HCT116 (cell line): ENCODE measurements around the gene DMXL2. TPM values are rescaled to one million over a fixed set of nuclear protein-coding genes. Genes with fewer than 3 reads are reported as not detected.

Source experiments
- ATAC-seq: fragments of 200-7000 bp; cut with Tn5 transposase; 2 replicates; pipeline ENCODE4 v1.9.1; 2020; ENCODE audit warnings: mild to moderate bottlenecking, moderate library complexity
- BruUV-seq: library from RNA; stranded (reverse); fragments of 400-500 nt; replicated peaks from 2 replicates; lab custom pipeline; 2021; lab: Mats Ljungman, UMichigan
- CTCF ChIA-PET: fragments of 300-600 bp; sonication (Branson Sonifier 250); formaldehyde crosslinking; loops from one replicate; lab custom pipeline; 2021; ENCODE audit warnings: antibody characterized with exemption; lab: Charles Lee
- POLR2A ChIA-PET: fragments of 300-600, 350-600 bp; sonication (Branson Sonifier 250); formaldehyde crosslinking; loops from one replicate; lab custom pipeline; 2021; ENCODE audit warnings: antibody characterized with exemption; lab: Charles Lee
- RAD21 ChIA-PET, 2 experiments: fragments of 300-600 bp; sonication (Branson Sonifier 250); formaldehyde crosslinking; loops; one replicate each; lab custom pipeline; 2023; ENCODE audit warnings: low total read pairs in 2 of 2; ENCODE audit not compliant: uncharacterized antibody in 2 of 2, unreplicated experiment in 2 of 2, low non-redundant PET in 1 of 2; lab: Charles Lee
- DNase-seq: peaks from one replicate; pipeline ENCODE4 v3.0.0-alpha.2; 2010; ENCODE audit warnings: low read depth, low spot score
- H2AFZ ChIP-seq: fragments of 200-600 bp; shearing (Covaris generic), sonication (generic); 2 replicates; pipeline ENCODE4 v1.6.1; 2017; ENCODE audit warnings: low read depth, mixed run types, mixed read lengths, antibody characterized with exemption, low read length; ENCODE audit not compliant: poor library complexity, severe bottlenecking
- H3K27ac ChIP-seq: 2 replicates; pipeline ENCODE4 v1.5.1; 2012; ENCODE audit warnings: low read depth, low read length
- H3K27me3 ChIP-seq: fragments of 200-600 bp; sonication (generic); 2 replicates; pipeline ENCODE4 v1.6.1; 2016; ENCODE audit warnings: mixed run types, low read length, mixed read lengths; ENCODE audit not compliant: insufficient read depth
- H3K36me3 ChIP-seq, 2 experiments: fragments of 200-500 bp in 1 of 2; fragments of 200-600 bp in 1 of 2; sonication (Bioruptor generic) in 1 of 2; sonication (generic) in 1 of 2; 2 replicates each; pipeline versions ENCODE4 v1.5.1 to v1.6.1; 2014 to 2016; ENCODE audit warnings: low read length in 2 of 2, inconsistent platforms in 1 of 2, mixed read lengths in 1 of 2, mixed run types in 1 of 2; ENCODE audit not compliant: insufficient read depth in 2 of 2, control insufficient read depth in 1 of 2
- H3K4me1 ChIP-seq, 2 experiments: fragments of 200-600 bp in 1 of 2; sonication (generic) in 1 of 2; 2 replicates each; pipeline versions ENCODE4 v1.5.1 to v1.6.1; 2012 to 2017; ENCODE audit warnings: low read length in 2 of 2, inconsistent platforms in 1 of 2, mild to moderate bottlenecking in 1 of 2, mixed read lengths in 1 of 2, mixed run types in 1 of 2, moderate library complexity in 1 of 2; ENCODE audit not compliant: insufficient read depth in 2 of 2, control insufficient read depth in 1 of 2
- H3K4me2 ChIP-seq: fragments of 200-600 bp; sonication (generic); 2 replicates; pipeline ENCODE4 v1.6.1; 2017; ENCODE audit warnings: mixed run types, low read length, mixed read lengths
- H3K4me3 ChIP-seq, 2 experiments: fragments of 200-600 bp in 1 of 2; sonication (generic) in 1 of 2; replicated peaks in 1 of 2; 2 replicates each; pipeline ENCODE4 v1.5.1; 2011 to 2016; ENCODE audit warnings: low read length in 2 of 2, control low read depth in 1 of 2, low read depth in 1 of 2, mild to moderate bottlenecking in 1 of 2, mixed read lengths in 1 of 2, mixed run types in 1 of 2
- H3K79me2 ChIP-seq: fragments of 200-600 bp; sonication (generic); 2 replicates; pipeline ENCODE4 v1.6.1; 2017; ENCODE audit warnings: mild to moderate bottlenecking, mixed run types, low read length, moderate library complexity, mixed read lengths; ENCODE audit not compliant: insufficient read depth
- H3K9ac ChIP-seq: fragments of 200-600 bp; sonication (generic); 2 replicates; pipeline ENCODE4 v1.6.1; 2016; ENCODE audit warnings: low read length, mixed read lengths
- H3K9me2 ChIP-seq: fragments of 200-600 bp; sonication (generic), shearing (Covaris generic); 2 replicates; pipeline ENCODE4 v1.6.1; 2017; ENCODE audit warnings: mixed run types, mild to moderate bottlenecking, moderate library complexity; ENCODE audit not compliant: insufficient read depth
- H3K9me3 ChIP-seq, 2 experiments: fragments of 200-500 bp in 1 of 2; fragments of 200-600 bp in 1 of 2; sonication (Bioruptor generic) in 1 of 2; sonication (generic) in 1 of 2; 2 replicates each; pipeline ENCODE4 v1.6.1; 2014 to 2017; ENCODE audit warnings: low read length in 2 of 2, mixed read lengths in 2 of 2, inconsistent platforms in 1 of 2, low read depth in 1 of 2, mild to moderate bottlenecking in 1 of 2, mixed run types in 1 of 2, moderate library complexity in 1 of 2; ENCODE audit not compliant: control insufficient read depth in 1 of 2, insufficient read depth in 1 of 2
- H4K20me1 ChIP-seq: fragments of 200-600 bp; sonication (generic), shearing (Covaris generic); 2 replicates; pipeline ENCODE4 v1.6.1; 2017; ENCODE audit warnings: mixed run types, mild to moderate bottlenecking, moderate library complexity; ENCODE audit not compliant: insufficient read depth
- EGR1 ChIP-seq: IDR thresholded peaks from 2 replicates; pipeline ENCODE4 v1.6.1; 2012; ENCODE audit warnings: low read depth
- EZH2phosphoT487 ChIP-seq: fragments of 200-600 bp; IDR thresholded peaks from 2 replicates; pipeline ENCODE4 v1.6.1; 2018; ENCODE audit warnings: antibody characterized with exemption, borderline replicate concordance
- FOSL1 ChIP-seq: IDR thresholded peaks from 2 replicates; pipeline ENCODE4 v1.6.1; 2012; ENCODE audit warnings: low read depth
- POLR2A ChIP-seq: IDR thresholded peaks from 2 replicates; pipeline ENCODE4 v1.7.0; 2011; ENCODE audit warnings: borderline replicate concordance; ENCODE audit not compliant: insufficient read depth, insufficient read length; ENCODE audit errors: extremely low read depth
- POLR2AphosphoS5 ChIP-seq: IDR thresholded peaks from 2 replicates; pipeline ENCODE4 v1.6.1; 2011; ENCODE audit warnings: mild to moderate bottlenecking, low read depth, low read length, moderate library complexity
- RAD21 ChIP-seq: IDR thresholded peaks from 2 replicates; pipeline ENCODE4 v1.6.1; 2012; ENCODE audit warnings: low read depth, mild to moderate bottlenecking
- SIN3A ChIP-seq: IDR thresholded peaks from 2 replicates; pipeline ENCODE4 v1.6.1; 2012; ENCODE audit warnings: low read depth
- SP1 ChIP-seq: IDR thresholded peaks from 2 replicates; pipeline ENCODE4 v1.6.1; 2012; ENCODE audit warnings: low read depth
- SRF ChIP-seq: IDR thresholded peaks from 2 replicates; pipeline ENCODE4 v1.6.1; 2012; ENCODE audit warnings: low read depth
- TCF7L2 ChIP-seq: IDR thresholded peaks from 2 replicates; pipeline ENCODE4 v1.7.0; 2011; ENCODE audit warnings: borderline replicate concordance, inconsistent platforms; ENCODE audit not compliant: insufficient read depth, insufficient read length; ENCODE audit errors: extremely low read depth
- YY1 ChIP-seq: IDR thresholded peaks from 2 replicates; pipeline ENCODE4 v1.6.1; 2011; ENCODE audit warnings: low read length, low read depth, moderate library complexity, mild to moderate bottlenecking; ENCODE audit not compliant: insufficient replicate concordance; ENCODE audit errors: extremely low read depth
- intact Hi-C: fragments of 100-400 bp; cut with micrococcal nuclease; formaldehyde crosslinking; loops from 2 replicates; pipeline ENCODE4 v1.10.0; 2022
- total RNA-seq: library from RNA; stranded (reverse); gene quantifications from one replicate; pipeline ENCODE4 v1.2.1, GENCODE V29; 2021; ENCODE audit not compliant: unreplicated experiment
- TF ChIP-seq, protein P1 (sequence below): IDR thresholded peaks from 2 replicates; pipeline ENCODE4 v1.6.1; 2012

Gene DMXL2
- total RNA-seq, 1 experiment from 2014 or later, result 21.5 TPM

DNA sequence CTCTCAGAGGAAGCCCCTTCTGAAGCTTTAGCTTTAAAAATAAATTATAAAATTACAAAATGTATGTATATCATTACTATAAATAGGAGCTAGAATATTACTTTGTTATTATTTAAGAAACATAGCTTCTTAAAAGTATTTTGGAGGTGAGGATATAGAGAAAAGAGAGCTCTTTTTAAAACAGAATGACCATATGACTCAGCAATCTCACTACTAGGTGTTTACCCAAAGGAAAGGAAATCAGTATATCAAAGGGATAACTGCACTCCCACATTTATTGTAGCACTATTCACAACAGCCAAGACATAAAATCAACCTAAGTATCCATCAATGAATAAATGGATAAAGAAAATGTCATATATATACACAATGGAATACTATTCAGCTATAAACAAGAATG, 119.6 kb downstream of the DMXL2 start:
- ChIA-PET CTCF (no interaction called here), RAD21 (no interaction called here), POLR2A (no interaction called here)
- H3K79me2 ChIP-seq, result no peaks in the 10 kb centered on the region
- no peak overlapping the region for H3K4me3 ChIP-seq
- no peaks in the 10 kb centered on the region for H3K9me3 ChIP-seq
- no peak overlapping the region for H3K9ac ChIP-seq
- ATAC-seq, result no peak
- no peaks in the 10 kb centered on the region for H4K20me1 ChIP-seq
- intact Hi-C loops, result no loop called here
- H3K27me3 ChIP-seq, result no peaks in the 10 kb centered on the region
- peaks cover 0 to 2% of the 10 kb centered on the region in 2 experiments; a peak in 2 of 4 replicates for H3K4me1 ChIP-seq
- no peak overlapping the region for H3K4me2 ChIP-seq
- no peak for TF ChIP-seq POLR2AphosphoS5
- TF ChIP-seq, protein P1, sequence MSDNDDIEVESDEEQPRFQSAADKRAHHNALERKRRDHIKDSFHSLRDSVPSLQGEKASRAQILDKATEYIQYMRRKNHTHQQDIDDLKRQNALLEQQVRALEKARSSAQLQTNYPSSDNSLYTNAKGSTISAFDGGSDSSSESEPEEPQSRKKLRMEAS, result no peak
- no peak for TF ChIP-seq EZH2phosphoT487
- TF ChIP-seq TCF7L2, result no peak
- no peak for TF ChIP-seq SIN3A
- no peak for TF ChIP-seq YY1
- TF ChIP-seq SRF, result no peak
- no peak for TF ChIP-seq FOSL1
- no peak for TF ChIP-seq SP1
- TF ChIP-seq RAD21, result no peak
- no peak for TF ChIP-seq POLR2A
- TF ChIP-seq EGR1, result no peak
- DNase-seq, result no peak
- no peaks in the 10 kb centered on the region for H3K9me2 ChIP-seq
- H3K27ac ChIP-seq, result no peak overlapping the region
- no peaks in the 10 kb centered on the region for H3K36me3 ChIP-seq
- BruUV-seq, result no TSS peak
- no peak overlapping the region for H2AFZ ChIP-seq
